Epidermal melanocyte (primary cell): ENCODE data around the gene CUX1.

ENCODE experiments used
- DNase-seq: peaks from one replicate; pipeline ENCODE4 v3.0.0; 2011; ENCODE audit warnings: low spot score; ENCODE audit not compliant: insufficient read length

CUX1 gene, protein sequence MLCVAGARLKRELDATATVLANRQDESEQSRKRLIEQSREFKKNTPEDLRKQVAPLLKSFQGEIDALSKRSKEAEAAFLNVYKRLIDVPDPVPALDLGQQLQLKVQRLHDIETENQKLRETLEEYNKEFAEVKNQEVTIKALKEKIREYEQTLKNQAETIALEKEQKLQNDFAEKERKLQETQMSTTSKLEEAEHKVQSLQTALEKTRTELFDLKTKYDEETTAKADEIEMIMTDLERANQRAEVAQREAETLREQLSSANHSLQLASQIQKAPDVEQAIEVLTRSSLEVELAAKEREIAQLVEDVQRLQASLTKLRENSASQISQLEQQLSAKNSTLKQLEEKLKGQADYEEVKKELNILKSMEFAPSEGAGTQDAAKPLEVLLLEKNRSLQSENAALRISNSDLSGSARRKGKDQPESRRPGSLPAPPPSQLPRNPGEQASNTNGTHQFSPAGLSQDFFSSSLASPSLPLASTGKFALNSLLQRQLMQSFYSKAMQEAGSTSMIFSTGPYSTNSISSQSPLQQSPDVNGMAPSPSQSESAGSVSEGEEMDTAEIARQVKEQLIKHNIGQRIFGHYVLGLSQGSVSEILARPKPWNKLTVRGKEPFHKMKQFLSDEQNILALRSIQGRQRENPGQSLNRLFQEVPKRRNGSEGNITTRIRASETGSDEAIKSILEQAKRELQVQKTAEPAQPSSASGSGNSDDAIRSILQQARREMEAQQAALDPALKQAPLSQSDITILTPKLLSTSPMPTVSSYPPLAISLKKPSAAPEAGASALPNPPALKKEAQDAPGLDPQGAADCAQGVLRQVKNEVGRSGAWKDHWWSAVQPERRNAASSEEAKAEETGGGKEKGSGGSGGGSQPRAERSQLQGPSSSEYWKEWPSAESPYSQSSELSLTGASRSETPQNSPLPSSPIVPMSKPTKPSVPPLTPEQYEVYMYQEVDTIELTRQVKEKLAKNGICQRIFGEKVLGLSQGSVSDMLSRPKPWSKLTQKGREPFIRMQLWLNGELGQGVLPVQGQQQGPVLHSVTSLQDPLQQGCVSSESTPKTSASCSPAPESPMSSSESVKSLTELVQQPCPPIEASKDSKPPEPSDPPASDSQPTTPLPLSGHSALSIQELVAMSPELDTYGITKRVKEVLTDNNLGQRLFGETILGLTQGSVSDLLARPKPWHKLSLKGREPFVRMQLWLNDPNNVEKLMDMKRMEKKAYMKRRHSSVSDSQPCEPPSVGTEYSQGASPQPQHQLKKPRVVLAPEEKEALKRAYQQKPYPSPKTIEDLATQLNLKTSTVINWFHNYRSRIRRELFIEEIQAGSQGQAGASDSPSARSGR (N-terminal part only)

DNA sequence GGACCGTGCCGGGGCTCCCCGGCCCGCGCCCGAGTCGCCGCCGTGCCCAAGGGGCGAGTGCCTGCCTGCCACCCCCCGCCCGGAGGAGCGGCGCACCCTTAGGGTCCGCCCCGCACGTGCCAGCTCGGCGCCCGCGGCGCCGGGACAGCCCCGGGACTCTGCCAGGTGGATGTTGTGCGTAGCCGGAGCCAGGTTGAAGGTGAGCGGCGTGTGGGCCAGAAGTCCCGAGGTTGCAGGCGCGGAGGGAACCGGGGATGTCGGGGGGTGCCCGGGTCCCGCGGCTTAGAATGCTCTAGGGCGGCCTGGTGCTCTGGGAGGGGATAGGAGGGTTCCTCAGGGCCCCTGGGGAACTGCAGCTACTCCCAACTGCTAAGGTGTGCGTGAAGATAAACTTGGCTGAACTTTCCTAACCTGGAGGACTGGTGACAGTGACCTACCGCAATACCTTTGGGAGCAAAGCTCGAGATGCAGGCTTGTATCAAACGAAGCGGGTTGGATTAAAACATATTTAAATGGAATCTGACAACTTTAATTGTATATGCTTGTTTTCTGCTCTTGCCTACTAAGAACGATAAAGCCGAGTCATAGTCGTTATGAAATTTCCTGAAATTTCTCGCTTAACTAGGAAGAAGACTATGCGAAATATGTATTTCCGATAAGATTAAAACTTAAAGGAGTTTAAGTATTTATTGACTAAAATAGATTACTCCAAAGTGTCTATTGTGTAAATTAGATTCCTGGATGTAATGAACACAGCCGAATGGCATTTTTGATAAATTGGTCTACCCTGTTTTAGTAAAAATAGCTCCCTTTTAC lies at the start of gene CUX1:
TSS of gene CUX1 (plus strand) at position 156 of the 816 bp plus-strand sequence. CDS start at position 170, 14 bp downstream.
- DNase-seq: no peak

DNA sequence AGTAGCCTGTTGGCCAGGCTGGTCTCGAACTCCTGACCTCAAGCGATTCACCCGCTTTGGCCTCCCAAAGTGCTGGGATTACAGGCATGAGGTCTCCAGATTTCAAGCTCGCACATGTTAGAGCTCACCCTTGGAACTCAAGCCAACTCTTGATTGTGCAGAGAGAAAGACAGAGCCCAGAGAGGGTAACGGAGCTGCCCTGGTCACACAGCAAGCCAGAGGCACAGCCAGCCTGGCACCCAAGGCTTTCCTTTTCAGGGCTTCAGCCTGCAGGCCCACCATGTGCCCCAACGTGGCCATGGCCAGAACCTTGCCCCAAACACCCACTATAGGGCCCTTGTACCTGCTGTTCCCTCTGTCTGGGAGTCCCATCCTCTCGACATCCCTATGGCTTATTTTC lies 49.1 kb upstream of the CUX1 start:
- no peak for DNase-seq

DNA sequence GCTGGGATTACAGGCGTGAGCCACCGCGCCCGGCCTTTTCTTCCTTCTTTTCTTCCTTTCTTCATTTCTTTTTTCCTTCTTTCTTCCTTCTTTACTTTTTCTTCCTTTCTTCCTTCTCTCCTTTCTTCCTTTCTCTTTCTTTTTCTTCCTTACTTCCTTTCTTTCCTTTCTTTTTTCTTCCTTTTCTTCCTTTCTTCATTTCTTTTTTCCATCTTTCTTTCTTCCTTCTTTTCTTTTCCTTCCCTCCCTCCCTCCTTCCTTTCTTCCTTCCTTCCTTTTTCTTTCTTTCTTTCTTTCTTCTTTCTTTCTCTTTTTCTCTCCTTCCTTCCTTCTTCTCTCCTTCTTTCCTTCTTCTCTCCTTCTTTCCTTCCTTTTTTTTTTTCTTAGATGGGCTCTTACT lies 47.0 kb upstream of the CUX1 start:
- no peak for DNase-seq

DNA sequence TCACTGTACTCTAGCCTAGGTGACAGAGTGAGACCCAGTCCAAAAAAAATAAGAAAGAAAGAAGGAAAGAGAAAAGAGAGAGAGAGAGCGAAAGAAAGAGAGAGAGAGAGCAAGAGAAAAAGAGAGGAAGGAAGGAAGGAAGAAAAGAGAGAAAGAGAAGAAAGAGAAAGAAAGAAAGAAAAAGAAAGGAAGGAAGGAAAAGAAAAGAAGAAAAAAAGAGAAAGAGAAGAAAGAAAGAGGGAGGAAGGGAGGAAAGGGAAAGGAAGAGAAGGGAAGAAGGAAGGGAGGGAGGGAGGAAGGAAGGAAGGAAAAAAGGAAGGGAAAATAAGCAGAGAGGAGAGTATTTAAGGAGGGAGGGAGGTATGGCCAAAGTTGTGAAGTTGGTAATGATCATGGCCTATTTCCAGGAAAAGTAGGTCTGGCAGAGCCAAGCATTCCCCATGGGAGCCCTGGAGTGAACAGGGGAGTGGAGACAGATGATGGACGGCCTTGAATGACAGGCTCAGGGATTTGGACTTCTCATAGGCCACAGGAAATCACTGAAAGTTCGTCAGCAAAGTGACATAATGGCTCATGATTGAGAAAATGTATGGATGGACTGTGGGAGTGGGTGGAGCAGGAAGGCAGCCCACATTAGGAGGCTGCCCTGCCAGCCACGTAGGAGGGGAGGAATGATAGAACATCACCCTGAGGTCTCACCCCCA lies 44.8 kb upstream of the CUX1 start:
- DNase-seq: no peak

DNA sequence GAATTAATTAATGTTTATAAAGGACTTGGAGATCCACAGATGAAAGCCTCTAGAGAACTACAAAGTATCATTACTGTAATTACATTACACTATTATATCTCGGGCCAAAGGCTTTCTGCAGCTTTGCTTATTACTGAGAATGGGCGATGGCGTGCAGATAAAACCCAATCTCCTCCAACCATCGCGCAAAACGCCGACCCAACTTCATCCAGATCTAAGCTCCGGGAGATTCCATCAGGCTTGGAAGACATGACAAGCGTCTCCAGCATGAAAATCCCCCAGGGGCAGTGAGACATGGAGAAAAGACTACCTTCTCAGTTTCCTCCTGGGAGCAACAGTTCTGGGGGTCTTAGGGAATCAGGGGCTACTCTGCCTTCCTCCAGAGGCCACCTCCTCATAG lies 42.2 kb upstream of the CUX1 start:
- no peak for DNase-seq

DNA sequence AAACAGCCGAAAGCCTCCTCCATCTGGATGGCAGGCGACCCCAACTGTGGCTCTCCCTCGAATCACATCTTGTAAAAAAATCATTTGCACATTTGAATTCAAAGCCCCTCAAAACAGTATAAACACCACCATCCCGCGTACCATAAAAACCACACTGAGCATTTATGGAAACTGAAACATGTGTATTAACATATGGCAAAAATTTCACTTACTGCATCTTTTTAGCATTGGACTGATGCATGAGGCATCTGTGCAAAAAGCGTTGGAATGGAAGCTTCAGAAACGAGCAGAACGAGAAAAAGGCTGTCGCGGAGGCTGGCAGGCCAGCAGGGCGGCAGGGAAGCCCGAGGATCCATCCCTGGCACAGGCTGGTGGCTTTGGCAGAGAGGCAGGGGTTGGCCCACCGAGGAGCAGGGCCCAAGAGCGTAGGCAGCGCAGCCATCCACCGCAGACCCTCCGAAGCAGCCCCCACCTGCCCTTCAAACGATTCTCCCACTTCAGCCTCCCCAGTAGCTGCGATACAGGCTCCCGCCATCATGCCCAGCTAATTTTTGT lies 39.3 kb upstream of the CUX1 start:
- DNase-seq: no peak

DNA sequence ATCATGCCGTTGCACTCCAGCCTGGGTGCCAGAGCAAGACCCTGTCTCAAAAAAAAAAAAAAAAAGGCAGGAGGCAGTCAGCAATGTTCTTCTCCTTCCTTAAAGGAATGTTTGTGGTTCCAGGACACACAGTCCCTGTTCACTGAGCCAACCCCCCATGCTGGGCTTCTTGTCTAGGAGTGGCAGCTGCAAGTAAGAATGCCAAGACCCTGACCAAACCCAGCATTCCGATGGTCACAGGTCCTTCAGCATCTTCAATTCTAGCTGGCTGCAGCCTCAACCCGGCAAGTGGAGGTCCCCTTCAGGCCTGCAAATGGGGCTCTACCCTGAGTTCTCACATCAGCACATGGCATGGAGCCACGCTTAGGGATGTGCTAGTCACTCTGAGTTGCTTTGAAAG lies 38.2 kb upstream of the CUX1 start:
- DNase-seq: no peak

DNA sequence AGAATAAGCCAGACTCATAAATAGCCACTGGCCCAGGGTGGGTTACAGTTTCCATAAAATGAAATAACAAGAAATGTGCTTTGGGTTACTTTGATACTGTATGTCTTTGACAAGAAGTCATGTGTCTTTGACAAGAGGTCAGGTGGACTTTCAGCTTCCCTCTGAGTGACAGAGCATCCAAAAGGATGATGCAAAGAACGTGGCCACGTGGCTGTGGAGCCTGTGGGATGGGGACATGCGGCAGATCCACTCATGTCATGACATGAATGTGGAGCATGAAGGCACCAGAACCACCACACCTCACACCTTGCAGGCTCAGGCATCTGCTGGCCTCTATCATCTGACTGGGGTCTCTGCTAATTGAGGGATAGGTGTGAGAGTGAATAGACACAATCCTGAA lies 37.1 kb upstream of the CUX1 start:
- no peak for DNase-seq

DNA sequence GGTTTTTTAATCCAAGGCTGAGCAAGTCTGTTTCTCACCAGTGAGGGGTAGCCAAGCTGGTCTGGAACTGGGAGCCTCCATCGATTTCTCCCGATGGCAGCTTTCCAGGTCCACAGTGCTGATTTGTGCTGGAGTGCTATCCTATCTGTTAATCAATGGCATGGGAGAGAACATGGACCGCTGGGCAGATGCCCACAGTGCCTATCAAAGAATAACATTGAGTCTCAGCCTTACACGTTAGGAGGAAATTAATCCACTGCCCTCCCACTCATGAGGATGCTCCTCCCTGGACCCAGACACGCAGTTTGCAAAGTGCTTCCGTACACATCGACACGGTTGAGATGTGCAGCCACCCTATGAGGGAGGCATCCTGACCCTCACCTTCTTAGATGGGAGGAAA lies 36.0 kb upstream of the CUX1 start:
- DNase-seq: no peak

DNA sequence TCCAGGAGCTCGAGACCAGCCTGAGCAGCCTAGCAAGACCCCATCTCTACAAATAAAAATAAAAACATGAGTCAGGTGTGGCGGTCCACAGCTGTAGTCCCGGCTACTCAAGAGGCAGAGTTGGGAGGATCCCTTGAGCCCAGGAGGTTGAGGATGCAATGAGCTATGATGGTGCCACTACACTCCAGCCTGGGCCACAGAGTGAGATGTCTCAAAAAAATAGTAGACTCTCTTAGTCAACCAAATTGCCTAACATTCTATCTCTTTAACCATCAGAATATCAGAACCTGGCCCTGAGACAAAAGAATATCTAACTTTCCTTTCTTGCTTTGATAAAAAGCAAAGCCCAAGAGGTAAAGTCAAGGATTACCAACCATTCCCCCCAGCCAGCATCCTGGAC lies 35.0 kb upstream of the CUX1 start:
- no peak for DNase-seq

DNA sequence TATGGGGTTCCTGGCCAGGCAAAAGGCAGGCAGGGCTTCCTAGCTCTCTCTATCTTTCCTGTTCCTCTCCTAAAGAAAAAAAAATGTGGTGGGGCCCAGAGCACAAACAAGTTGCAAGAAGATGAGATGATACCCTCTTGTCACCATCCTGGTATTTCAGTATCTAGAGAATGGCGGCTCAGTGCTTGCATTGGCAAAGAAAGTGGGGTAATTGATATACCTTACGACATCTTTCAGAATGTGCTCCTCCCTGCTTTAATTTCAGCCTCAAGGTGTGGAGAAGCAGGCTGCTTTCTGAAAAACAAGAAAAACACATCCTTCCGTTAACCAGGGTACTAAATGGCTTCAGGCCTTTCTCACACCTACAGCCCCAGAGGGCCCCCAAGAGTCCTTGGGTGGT lies 34.5 kb upstream of the CUX1 start:
- DNase-seq: no peak

DNA sequence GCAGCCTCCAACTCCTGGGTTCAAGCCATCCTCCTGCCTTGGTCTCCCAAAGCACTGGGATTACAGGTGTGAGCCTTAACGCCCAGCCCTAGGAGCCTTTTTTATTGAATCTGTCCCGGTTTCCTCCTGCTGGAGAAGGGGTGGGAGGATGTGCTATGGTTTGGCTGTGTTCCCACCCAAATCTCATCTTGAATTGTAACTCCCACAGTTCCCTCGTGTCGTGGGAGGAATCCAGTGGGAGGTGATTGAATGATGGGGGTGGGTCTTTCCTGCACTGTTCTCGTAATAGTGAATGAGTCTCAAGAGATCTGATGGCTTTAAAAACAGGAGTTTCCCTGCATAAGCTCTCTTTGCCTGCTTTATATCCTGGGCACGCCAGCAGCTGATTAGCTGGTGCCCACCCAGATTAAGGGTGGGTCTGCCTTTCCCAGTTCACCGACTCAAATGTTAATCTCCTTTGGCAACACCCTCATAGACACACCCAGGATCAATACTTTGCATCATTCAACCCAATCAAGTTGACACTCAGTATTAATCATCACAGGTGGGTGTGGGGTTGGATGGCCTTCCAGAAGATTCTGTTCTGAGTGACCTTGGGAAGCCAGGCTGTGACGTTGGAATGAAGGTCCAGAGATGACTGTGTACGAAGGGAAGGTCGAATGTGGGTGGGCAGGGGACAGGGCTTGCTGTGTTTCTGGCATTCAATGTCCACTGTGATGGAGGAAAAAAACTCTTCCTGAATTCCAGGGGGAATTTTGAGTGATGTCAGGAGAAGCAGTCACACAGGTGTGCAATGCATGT lies 33.8 kb upstream of the CUX1 start:
- DNase-seq: no peak

DNA sequence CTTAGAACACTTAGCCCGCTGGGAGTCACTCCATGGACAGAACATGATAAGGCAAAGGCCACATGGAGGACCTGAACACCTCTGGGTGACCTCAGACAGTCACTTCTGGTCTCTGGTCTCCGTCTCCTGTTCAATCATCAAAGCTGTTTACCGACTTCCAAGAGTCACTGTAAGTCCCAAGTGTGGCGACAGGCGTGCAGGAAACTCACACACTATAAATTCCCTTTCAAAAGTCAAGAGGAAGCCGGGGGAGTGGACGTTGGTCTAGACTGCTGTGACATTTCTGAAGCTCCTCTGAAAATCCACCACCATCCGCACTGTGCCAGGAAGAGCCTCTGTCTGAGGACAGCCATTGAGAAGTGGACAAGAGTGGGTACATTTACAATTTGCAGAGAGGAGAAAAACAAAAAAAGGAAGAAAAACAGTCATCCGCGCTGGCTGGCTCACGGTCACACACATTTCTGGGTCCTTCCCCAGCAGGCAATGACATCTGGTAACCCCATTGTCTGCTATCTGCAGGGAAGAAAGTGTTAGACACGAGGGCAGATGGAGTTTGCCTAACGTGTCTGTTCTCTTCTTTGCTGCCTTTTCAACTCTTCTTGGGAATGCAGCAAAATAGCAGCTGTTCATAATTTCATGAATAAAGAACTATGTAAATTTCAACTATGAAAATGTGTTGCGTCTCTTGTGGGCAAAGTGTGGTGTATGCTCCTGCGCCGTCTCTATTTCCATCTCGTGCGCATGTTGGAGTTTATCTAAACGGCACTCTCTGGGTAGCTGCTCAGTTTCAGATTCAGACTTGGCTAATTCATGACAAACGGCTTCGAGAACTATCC lies 32.9 kb upstream of the CUX1 start:
- no peak for DNase-seq

DNA sequence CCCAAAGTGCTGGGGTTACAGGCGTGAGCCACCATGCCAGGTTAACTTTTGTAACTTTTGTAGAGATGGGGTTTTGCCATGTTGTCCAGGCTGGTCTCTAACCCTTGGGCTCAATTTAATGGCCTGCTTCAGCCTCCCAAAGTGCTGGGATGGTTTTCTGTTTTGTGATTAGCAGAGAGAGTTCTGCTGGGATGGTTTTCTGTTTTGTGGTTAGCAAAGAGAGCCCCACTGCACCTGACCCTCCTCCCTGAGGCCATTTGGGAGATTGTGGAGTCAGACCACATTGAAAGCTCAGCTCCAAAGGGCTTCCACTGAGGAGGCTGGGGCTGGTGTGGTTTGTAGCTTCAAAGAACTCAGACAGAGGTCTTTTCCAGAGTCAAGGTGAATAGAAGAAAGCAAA lies 29.6 kb upstream of the CUX1 start:
- no peak for DNase-seq

DNA sequence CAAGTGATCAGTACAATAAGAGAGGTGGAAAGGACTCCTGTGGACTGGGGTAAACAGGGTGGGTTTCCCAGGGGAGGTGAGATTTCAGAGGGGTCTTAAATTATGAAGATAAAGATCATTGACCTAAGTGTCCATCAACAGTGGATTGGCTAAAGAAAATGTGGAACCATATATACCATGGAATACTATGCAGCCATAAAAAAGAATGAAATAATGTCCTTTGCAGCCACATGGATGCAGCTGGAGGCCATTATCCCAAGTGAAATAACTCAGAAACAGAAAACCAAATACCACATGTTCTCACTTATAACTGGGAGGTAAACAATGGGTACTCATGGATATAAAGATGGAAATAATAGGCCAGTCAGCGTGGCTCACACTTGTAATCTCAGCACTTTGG lies 28.9 kb upstream of the CUX1 start:
- no peak for DNase-seq

DNA sequence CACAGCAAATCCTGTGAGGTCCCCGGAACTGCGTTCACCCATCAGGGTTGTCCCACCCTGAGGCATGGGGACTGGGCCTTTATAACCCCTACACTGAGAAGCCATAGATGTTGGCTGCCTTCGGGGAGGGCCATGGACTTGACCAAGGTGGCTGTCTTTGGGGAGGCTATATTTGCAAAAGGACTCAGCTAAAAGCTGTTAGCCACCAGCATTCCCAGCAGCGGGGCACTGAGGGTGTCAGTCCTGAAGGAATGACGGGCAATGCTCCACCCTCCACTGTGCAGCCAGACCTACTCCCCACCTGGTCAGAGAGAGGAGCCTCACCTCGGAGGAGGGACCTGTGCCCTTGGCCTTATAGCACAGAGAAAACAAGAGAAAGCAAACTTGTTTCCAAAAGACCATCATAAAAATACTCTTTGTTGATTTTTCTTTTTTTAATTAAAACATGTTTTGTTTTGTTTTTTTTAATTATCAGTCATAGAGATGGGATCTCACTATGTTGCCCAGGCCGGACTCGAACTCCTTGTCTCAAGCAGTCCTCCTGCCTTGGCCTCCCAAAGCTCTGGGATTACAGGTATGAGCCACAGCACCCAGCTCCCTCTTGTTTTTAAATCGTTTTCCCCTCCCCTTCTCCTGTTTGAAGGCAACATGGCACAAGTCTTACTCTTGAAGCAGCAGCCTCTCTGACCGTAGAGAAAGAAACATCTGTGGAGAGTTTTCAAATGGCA lies 26.7 kb upstream of the CUX1 start:
- DNase-seq: no peak

DNA sequence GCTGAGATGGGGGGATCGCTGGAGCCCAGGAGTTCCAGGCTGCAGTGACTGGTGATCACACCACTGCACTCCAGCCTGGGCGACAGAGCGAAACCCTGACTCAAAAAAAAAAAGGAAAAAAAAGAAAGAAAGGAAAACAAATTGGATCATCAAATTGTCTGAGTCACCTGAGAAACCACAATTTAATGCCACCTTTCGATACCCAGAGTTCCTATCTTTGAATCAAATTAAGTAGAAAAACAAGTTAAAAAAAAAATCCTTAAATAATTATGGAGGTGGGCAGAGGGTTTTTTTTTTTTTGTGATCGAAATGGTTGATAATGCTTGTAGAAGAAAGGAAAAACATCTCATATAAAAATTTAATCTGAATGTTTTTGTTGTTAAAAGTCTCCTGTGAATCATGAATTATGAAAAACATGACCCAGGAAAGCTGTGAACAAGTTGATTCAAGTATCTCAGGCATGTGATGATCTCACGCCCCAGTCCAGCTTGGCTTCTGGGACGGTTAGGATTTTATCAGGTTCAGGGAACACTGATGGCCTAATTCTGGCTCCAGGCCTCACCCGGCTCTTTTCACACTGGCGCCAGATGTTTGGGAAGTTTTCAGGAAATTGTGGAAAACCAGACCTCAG lies 25.3 kb upstream of the CUX1 start:
- DNase-seq: no peak
